Loucy (cell line): ENCODE results near the gene APRT.

Experiments used
- EZH2phosphoT487 ChIP-seq: fragments of 200-600 bp; IDR thresholded peaks from 2 replicates; pipeline ENCODE4 v1.6.1; 2018; ENCODE audit warnings: antibody characterized with exemption, mild to moderate bottlenecking, moderate library complexity, borderline replicate concordance
- TF ChIP-seq, protein P1 (sequence below): fragments of 200-600 bp; sonication (generic); conservative IDR thresholded peaks from 2 replicates; pipeline ENCODE4 v1.5.1; 2014; ENCODE audit warnings: mild to moderate bottlenecking, antibody characterized with exemption, low read length

DNA sequence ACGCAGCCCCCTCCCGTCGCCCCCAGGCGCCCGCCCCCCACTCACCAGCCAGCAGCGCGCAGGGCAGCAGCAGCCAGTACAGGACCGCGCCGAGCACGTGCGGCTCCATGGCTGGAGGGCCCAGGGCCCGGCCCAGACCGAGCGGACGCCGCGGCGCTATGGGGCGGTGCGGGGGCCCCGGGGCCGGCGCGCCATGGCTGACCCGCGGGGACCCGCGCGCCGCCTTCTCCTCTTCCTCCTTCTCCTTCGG, 26.9 kb downstream of the APRT start:
- TF ChIP-seq, protein P1, sequence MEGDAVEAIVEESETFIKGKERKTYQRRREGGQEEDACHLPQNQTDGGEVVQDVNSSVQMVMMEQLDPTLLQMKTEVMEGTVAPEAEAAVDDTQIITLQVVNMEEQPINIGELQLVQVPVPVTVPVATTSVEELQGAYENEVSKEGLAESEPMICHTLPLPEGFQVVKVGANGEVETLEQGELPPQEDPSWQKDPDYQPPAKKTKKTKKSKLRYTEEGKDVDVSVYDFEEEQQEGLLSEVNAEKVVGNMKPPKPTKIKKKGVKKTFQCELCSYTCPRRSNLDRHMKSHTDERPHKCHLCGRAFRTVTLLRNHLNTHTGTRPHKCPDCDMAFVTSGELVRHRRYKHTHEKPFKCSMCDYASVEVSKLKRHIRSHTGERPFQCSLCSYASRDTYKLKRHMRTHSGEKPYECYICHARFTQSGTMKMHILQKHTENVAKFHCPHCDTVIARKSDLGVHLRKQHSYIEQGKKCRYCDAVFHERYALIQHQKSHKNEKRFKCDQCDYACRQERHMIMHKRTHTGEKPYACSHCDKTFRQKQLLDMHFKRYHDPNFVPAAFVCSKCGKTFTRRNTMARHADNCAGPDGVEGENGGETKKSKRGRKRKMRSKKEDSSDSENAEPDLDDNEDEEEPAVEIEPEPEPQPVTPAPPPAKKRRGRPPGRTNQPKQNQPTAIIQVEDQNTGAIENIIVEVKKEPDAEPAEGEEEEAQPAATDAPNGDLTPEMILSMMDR, result no peak
- no peak for TF ChIP-seq EZH2phosphoT487
